Immature natural killer cell (primary cell): ENCODE results near the gene INHBB. TPM values are rescaled to one million over a fixed set of nuclear protein-coding genes. Genes with fewer than 3 reads are reported as not detected.

Experiments used
- DNase-seq, 3 donors: peaks; one replicate each; pipeline ENCODE4 v3.0.0; 2022; ENCODE audit warnings: mixed read lengths in 1 of 3
- H3K27ac Mint-ChIP-seq, 6 donors: one replicate each; pipeline ENCODE4 v1.8.0; 2020; ENCODE audit warnings: mixed read lengths in 6 of 6, mild to moderate bottlenecking in 5 of 6, inconsistent platforms in 4 of 6, moderate library complexity in 3 of 6
- H3K27me3 Mint-ChIP-seq, 3 donors: one replicate each; pipeline ENCODE4 v1.8.0; 2020 to 2021; ENCODE audit warnings: low read depth in 3 of 3, mild to moderate bottlenecking in 3 of 3, mixed read lengths in 3 of 3, moderate library complexity in 3 of 3, inconsistent platforms in 1 of 3
- H3K36me3 Mint-ChIP-seq, 3 donors: one replicate each; pipeline ENCODE4 v1.8.0; 2020; ENCODE audit warnings: mixed read lengths in 3 of 3, inconsistent platforms in 2 of 3, mild to moderate bottlenecking in 2 of 3
- H3K4me1 Mint-ChIP-seq, 2 donors: one replicate each; pipeline ENCODE4 v1.8.0; 2020; ENCODE audit warnings: inconsistent platforms in 2 of 2, mild to moderate bottlenecking in 2 of 2, mixed read lengths in 2 of 2, moderate library complexity in 1 of 2
- H3K4me3 Mint-ChIP-seq, 5 donors: one replicate each; pipeline ENCODE4 v1.8.0; 2020; ENCODE audit warnings: mild to moderate bottlenecking in 5 of 5, mixed read lengths in 5 of 5, inconsistent platforms in 3 of 5, moderate library complexity in 3 of 5
- H3K9me3 Mint-ChIP-seq, 6 donors: one replicate each; pipeline ENCODE4 v1.8.0; 2020; ENCODE audit warnings: mild to moderate bottlenecking in 6 of 6, mixed read lengths in 6 of 6, inconsistent platforms in 4 of 6, moderate library complexity in 3 of 6
- polyA plus RNA-seq, 3 donors: library from polyadenylated mRNA; unstranded; fragments of 300-500 nt; fragmentation: Illumina TruSeq; gene quantifications; one replicate each; pipeline ENCODE4 v1.2.3, GENCODE V29; 2021

Gene INHBB
- polyA plus RNA-seq, 3 donors from 2014 or later: not detected

DNA sequence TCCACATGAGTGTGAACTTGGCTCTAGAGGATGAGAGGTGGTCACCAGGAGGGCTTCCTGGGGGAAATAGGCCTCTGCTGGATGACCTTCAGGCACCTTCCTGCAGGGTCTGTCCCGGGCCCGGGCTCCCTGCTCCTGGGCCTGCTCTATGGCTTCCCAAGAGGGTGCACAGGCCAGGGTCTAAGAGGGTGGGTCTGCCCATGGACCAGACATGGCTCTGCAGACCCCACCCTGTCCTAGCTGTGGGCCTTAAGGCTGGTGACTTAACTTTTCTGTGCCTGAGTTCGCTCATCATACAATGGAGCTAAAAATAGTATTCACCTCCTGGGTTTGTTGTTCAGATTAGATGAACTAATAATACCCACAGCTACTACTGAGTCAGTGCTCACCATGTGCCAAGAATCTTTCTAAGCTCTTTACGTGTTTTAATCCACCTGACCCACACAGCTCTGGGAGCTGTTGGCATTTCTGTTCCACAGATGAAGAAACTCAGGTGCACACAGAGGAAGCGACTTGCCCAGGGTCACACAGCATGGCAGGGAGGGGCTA, 14.4 kb downstream of the INHBB start:
- no peak for DNase-seq
- H3K36me3 Mint-ChIP-seq: no peaks in the 10 kb centered on the region
- no peaks in the 10 kb centered on the region for H3K4me1 Mint-ChIP-seq
- H3K9me3 Mint-ChIP-seq: no peaks in the 10 kb centered on the region
- H3K4me3 Mint-ChIP-seq: no peak overlapping the region
- H3K27ac Mint-ChIP-seq: no peak overlapping the region
- H3K27me3 Mint-ChIP-seq: peaks cover 0 to 7% (median 4%) of the 10 kb centered on the region in 3 donors

DNA sequence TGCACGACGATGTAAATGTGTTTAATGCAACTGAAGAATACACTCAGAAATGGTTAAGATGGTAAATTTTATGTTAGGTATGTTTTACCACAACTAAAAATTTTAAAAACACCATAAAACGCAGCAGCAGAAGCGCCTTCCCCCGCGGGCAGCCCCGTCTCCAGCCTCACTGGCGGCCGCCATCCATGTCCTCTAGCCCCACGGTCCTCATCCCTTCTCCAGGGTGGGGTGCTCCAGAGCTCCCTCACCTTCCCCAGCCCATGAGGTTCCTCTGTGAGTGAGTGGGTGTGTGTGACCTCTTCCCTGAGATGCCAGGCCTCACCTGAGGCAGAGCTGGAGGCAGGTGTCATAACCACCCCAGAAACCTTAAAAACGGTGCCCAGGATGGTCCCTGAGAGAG, 17.0 kb downstream of the INHBB start:
- no peaks in the 10 kb centered on the region for H3K36me3 Mint-ChIP-seq
- no peaks in the 10 kb centered on the region for H3K4me1 Mint-ChIP-seq
- H3K9me3 Mint-ChIP-seq: no peaks in the 10 kb centered on the region
- no peak overlapping the region for H3K27ac Mint-ChIP-seq
- H3K27me3 Mint-ChIP-seq: peaks cover 0 to 11% (median 0%) of the 10 kb centered on the region in 3 donors
- H3K4me3 Mint-ChIP-seq: no peak overlapping the region
- DNase-seq: no peak

- no peak for DNase-seq
- no peaks in the 10 kb centered on the region for H3K9me3 Mint-ChIP-seq
- no peak overlapping the region for H3K4me3 Mint-ChIP-seq
- H3K27me3 Mint-ChIP-seq: peaks cover 0 to 14% (median 2%) of the 10 kb centered on the region in 3 donors
- no peaks in the 10 kb centered on the region for H3K36me3 Mint-ChIP-seq
- no peaks in the 10 kb centered on the region for H3K4me1 Mint-ChIP-seq
- H3K27ac Mint-ChIP-seq: no peak overlapping the region
These were observed 19.4 kb downstream of the INHBB start for GRCh38 chr2:120365236-120365793.

DNA sequence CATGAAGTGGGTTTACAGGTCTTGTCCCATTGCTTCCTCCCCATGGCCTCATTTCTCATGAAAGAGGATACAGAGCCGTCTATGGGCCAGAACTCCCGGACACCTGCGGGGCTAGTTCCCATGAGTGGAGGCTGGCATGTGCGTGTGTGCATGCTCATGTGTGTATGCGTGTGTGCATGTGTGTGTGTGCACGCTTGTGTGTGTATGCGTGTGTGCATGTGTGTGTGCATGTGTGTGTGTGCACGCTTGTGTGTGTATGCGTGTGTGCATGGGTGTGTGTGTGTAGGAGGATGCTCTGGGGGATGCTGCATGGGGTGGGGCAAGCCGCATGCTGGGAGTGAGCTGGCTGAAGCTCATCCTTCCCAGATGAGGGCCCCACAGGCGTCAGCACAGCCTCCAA, 20.8 kb downstream of the INHBB start:
- Mint-ChIP-seq H3K27me3 (peaks cover 0 to 14% (median 2%) of the 10 kb centered on the region in 3 donors), H3K9me3 (no peaks in the 10 kb centered on the region)

GRCh38 chr2:120367221-120367620, 21.3 kb downstream of the INHBB start:
- no peak for DNase-seq
- Mint-ChIP-seq H3K9me3 (no peaks in the 10 kb centered on the region), H3K4me3 (no peak overlapping the region), H3K36me3 (no peaks in the 10 kb centered on the region), H3K4me1 (no peaks in the 10 kb centered on the region), H3K27me3 (peaks cover 0 to 14% (median 3%) of the 10 kb centered on the region in 3 donors), H3K27ac (no peak overlapping the region)

More for the DNA sequence above, 20.8 kb downstream of the INHBB start:
- Mint-ChIP-seq H3K4me3 (no peak overlapping the region), H3K36me3 (no peaks in the 10 kb centered on the region), H3K4me1 (no peaks in the 10 kb centered on the region), H3K27ac (no peak overlapping the region)
- no peak for DNase-seq

GRCh38 chr2:120367649-120368048, 21.7 kb downstream of the INHBB start:
- no peaks in the 10 kb centered on the region for H3K36me3 Mint-ChIP-seq
- no peaks in the 10 kb centered on the region for H3K4me1 Mint-ChIP-seq
- no peak overlapping the region for H3K27ac Mint-ChIP-seq
- H3K4me3 Mint-ChIP-seq: no peak overlapping the region
- no peaks in the 10 kb centered on the region for H3K9me3 Mint-ChIP-seq
- no peak for DNase-seq
- H3K27me3 Mint-ChIP-seq: peaks cover 0 to 14% (median 3%) of the 10 kb centered on the region in 3 donors

DNA sequence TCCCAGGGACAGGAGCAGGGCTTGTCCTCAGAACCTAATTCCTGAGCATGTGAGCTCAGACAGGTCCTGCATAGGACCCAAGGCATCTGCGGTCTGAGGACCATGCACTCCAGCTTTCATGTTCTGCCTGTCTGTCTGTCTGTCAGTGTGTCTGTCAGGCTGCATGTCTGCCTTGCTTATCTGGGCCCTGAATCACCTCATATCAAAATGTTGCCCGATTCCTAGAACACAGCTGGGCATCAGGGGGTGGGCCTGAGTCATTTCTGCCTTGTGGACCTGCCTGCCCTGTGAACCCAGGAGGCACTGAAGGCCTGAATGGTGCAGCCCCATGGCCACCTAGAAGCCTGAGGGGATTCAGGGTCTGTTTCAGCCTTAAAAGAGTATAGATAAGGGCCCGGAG, 22.1 kb downstream of the INHBB start:
- no peak overlapping the region for H3K27ac Mint-ChIP-seq
- no peaks in the 10 kb centered on the region for H3K9me3 Mint-ChIP-seq
- no peaks in the 10 kb centered on the region for H3K36me3 Mint-ChIP-seq
- DNase-seq: no peak
- H3K4me1 Mint-ChIP-seq: no peaks in the 10 kb centered on the region
- no peak overlapping the region for H3K4me3 Mint-ChIP-seq
- peaks cover 0 to 14% (median 3%) of the 10 kb centered on the region in 3 donors for H3K27me3 Mint-ChIP-seq

GRCh38 chr2:120369250-120369649, 23.3 kb downstream of the INHBB start:
- no peak overlapping the region for H3K4me3 Mint-ChIP-seq
- H3K4me1 Mint-ChIP-seq: no peaks in the 10 kb centered on the region
- H3K9me3 Mint-ChIP-seq: no peaks in the 10 kb centered on the region
- no peak overlapping the region for H3K27ac Mint-ChIP-seq
- DNase-seq: no peak
- peaks cover 0 to 11% (median 3%) of the 10 kb centered on the region in 3 donors for H3K27me3 Mint-ChIP-seq
- H3K36me3 Mint-ChIP-seq: no peaks in the 10 kb centered on the region

- Mint-ChIP-seq H3K27me3 (peaks cover 0 to 3% (median 3%) of the 10 kb centered on the region in 3 donors), H3K9me3 (no peaks in the 10 kb centered on the region)
- no peak for DNase-seq
These were observed 26.2 kb downstream of the INHBB start for GRCh38 chr2:120371969-120372625.

GRCh38 chr2:120372816-120373215, 26.9 kb downstream of the INHBB start:
- Mint-ChIP-seq H3K4me1 (no peaks in the 10 kb centered on the region), H3K36me3 (no peaks in the 10 kb centered on the region), H3K27me3 (peaks cover 0 to 5% (median 3%) of the 10 kb centered on the region in 3 donors), H3K4me3 (no peak overlapping the region), H3K27ac (no peak overlapping the region), H3K9me3 (no peaks in the 10 kb centered on the region)
- DNase-seq: no peak

More at GRCh38 chr2:120371969-120372625, 26.2 kb downstream of the INHBB start:
- no peaks in the 10 kb centered on the region for H3K4me1 Mint-ChIP-seq
- no peaks in the 10 kb centered on the region for H3K36me3 Mint-ChIP-seq
- H3K4me3 Mint-ChIP-seq: no peak overlapping the region
- no peak overlapping the region for H3K27ac Mint-ChIP-seq

DNA sequence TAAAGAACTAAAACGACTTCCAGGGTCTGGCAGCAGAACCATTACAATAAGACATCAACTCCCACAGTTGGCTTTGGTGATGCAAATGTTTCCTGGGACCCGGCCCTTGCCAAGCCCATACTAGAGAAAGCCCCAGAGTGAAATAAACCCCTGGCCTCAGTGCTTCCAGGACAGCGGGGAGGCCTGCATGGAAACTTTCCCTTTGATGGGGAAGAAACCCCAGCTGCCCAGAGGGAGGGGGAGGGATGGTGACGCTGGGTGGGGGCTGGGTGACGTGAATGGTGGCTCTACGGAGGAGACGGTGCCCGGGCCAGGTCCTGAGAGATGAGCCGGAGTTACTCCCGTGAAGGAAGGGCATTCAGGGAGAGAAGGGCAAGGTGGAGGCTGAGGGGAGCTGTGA, 27.5 kb downstream of the INHBB start:
- Mint-ChIP-seq H3K27me3 (peaks cover 0 to 5% (median 5%) of the 10 kb centered on the region in 3 donors), H3K4me3 (no peak overlapping the region), H3K36me3 (no peaks in the 10 kb centered on the region), H3K27ac (no peak overlapping the region), H3K4me1 (no peaks in the 10 kb centered on the region), H3K9me3 (no peaks in the 10 kb centered on the region)
- DNase-seq: no peak

DNA sequence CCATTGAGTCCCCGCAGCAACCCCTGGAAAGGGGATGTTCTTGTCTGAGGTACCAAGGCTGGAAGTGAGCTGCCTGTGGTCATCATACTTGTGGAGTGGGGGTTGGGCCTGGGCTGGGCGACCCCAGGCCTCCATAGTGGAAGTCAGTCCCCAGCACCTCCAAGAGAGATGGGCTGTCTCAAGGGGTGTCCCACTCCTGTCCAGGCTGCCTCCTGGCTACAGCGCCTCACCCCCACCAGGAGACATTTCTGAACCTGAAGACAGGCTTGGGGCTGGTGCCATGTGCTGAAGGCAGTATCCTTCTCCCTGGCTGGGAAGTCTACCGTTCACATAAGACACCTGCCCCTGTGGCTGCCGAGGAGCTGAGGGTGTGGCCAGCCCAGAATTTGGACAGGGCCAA, 28.9 kb downstream of the INHBB start:
- DNase-seq: no peak
- Mint-ChIP-seq H3K4me3 (no peak overlapping the region), H3K36me3 (no peaks in the 10 kb centered on the region), H3K9me3 (no peaks in the 10 kb centered on the region), H3K27ac (no peak overlapping the region), H3K27me3 (peaks cover 0 to 3% (median 2%) of the 10 kb centered on the region in 3 donors), H3K4me1 (no peaks in the 10 kb centered on the region)

- DNase-seq: no peak
- Mint-ChIP-seq H3K27me3 (peaks cover 0 to 5% (median 2%) of the 10 kb centered on the region in 3 donors), H3K4me1 (no peaks in the 10 kb centered on the region), H3K27ac (no peak overlapping the region), H3K36me3 (no peaks in the 10 kb centered on the region), H3K9me3 (no peaks in the 10 kb centered on the region), H3K4me3 (no peak overlapping the region)
These were observed 29.5 kb downstream of the INHBB start for GRCh38 chr2:120375251-120376020.

DNA sequence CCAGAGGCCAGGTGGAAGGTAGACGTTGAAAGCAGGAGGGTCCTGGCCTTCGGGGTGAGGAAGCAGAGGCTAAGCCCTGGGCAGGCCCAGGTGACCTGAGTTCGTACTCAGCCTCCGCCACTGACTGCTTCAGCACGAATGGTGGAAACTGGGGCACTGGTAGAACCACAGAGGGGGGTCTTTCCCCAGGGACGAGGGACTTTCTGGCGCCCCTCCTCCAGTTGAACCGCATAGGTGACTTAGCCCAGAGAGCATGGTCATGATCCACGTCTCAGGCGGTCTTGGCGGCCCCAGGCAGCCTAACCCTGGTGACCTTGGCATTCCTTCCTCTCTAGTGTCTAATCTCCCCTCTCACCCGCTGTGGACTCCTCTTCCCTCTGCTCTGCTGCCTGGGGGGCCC, 30.2 kb downstream of the INHBB start:
- Mint-ChIP-seq H3K36me3 (no peaks in the 10 kb centered on the region), H3K27ac (no peak overlapping the region), H3K4me3 (no peak overlapping the region), H3K9me3 (no peaks in the 10 kb centered on the region), H3K27me3 (peaks cover 0 to 5% (median 2%) of the 10 kb centered on the region in 3 donors), H3K4me1 (no peaks in the 10 kb centered on the region)
- DNase-seq: no peak
